GM18867 (cell line): ENCODE measurements around the gene DLGAP4.

ENCODE experiments used
- ATAC-seq: cut with Tn5 transposase; IDR thresholded peaks from one replicate; pipeline ENCODE4 v1.9.1; 2021; ENCODE audit warnings: mild to moderate bottlenecking, moderate library complexity; ENCODE audit not compliant: unreplicated experiment

Gene DLGAP4

GRCh38 chr20:36307412-36308325 lies 1.5 kb downstream of the DLGAP4 start:
- no peak for ATAC-seq

DNA sequence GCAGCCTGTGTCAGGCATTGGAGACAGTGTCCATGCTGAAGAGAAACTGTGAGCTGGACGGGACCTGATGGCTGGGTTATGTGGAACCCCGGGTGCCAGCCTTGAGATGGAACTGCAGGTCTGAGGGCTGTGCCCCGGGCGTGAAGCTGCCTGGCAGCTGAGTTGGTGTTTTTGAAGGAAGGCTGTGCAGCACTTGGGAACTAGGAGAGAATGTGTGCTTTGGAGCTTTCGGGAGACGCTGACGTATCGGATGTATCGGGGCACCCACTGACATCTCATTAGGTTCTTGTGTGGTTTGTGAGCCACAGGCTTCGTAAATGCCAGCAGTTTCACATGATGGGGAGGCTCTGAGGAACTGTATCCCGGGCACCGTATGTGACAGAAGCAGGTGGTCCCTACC lies 2.2 kb downstream of the DLGAP4 start:
- ATAC-seq = no peak

- ATAC-seq = no peak
Measured at GRCh38 chr20:36308986-36309385, 2.8 kb downstream of the DLGAP4 start.

- ATAC-seq = no peak
Measured at GRCh38 chr20:36309643-36310042, 3.5 kb downstream of the DLGAP4 start.

GRCh38 chr20:36310215-36310981 lies 4.3 kb downstream of the DLGAP4 start:
- ATAC-seq = no peak

- no peak for ATAC-seq
Measured at GRCh38 chr20:36311141-36311853, 5.2 kb downstream of the DLGAP4 start.

GRCh38 chr20:36311854-36312723 lies 6.0 kb downstream of the DLGAP4 start:
- ATAC-seq = no peak

GRCh38 chr20:36312724-36313441 lies 6.7 kb downstream of the DLGAP4 start:
- ATAC-seq = no peak

GRCh38 chr20:36313476-36313875 lies 7.3 kb downstream of the DLGAP4 start:
- no peak for ATAC-seq

GRCh38 chr20:36313926-36314325 lies 7.8 kb downstream of the DLGAP4 start:
- ATAC-seq = no peak

DNA sequence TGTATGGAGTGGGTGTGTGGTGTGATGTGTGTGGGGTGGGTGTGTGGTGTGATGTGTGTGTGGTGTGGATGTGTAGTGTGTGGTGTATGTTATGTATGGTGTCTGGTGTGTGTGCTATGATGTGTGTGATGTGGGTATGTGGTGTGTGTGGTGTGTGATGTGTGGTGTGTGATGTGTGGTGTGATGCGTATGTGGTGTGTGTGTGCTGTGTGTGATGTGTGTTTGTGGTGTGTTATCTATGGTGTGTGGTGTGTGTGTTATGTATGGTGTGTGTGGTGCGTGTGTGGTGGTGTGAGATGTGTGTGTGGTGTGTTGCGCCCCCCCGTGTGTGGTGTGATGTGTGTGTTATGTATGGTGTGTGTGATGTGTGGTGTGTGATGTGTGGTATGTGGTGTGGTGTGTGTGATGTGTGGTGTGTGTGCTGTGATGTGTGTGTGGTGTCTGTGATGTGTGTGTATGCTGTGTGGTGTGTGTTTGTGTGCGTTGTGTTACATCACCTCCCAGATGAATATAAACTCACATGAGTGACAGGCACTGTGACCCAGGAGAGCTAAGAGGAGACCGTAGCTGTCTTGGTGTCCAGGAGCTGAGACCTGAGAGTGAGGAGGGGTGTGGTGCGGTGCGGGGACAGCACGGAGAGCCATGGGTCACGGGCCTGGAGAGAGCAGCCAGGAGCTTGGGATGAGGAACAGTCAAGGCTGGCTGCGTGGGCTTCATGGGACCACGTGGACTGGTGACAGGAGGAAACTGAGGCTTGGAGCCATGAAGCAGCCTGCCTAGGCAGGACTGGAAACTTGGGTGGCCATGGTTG lies 8.8 kb downstream of the DLGAP4 start:
- no peak for ATAC-seq

- no peak for ATAC-seq
Measured at GRCh38 chr20:36315545-36316351, 9.6 kb downstream of the DLGAP4 start.

DNA sequence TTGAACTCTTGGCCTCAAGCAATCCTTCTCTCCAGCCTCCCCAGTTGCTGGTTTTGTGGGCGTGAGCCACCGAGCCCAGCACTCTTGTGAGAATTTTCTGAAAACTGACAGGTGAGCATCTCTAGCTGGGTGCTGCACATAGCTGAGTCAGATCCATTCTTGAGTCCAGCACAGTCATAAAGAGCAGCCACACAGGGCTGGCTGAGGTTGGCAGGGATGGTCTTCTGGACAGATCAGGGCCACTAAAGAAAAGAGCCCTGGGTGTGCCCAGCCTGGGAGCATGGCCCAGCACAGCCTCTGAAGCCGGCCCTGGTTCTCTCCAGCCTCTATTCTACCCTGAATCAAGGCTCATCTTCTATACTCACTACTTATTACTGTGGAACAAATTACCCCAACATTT lies 11.5 kb downstream of the DLGAP4 start:
- no peak for ATAC-seq

- ATAC-seq = no peak
Measured at GRCh38 chr20:36318166-36318565, 12.0 kb downstream of the DLGAP4 start.

DNA sequence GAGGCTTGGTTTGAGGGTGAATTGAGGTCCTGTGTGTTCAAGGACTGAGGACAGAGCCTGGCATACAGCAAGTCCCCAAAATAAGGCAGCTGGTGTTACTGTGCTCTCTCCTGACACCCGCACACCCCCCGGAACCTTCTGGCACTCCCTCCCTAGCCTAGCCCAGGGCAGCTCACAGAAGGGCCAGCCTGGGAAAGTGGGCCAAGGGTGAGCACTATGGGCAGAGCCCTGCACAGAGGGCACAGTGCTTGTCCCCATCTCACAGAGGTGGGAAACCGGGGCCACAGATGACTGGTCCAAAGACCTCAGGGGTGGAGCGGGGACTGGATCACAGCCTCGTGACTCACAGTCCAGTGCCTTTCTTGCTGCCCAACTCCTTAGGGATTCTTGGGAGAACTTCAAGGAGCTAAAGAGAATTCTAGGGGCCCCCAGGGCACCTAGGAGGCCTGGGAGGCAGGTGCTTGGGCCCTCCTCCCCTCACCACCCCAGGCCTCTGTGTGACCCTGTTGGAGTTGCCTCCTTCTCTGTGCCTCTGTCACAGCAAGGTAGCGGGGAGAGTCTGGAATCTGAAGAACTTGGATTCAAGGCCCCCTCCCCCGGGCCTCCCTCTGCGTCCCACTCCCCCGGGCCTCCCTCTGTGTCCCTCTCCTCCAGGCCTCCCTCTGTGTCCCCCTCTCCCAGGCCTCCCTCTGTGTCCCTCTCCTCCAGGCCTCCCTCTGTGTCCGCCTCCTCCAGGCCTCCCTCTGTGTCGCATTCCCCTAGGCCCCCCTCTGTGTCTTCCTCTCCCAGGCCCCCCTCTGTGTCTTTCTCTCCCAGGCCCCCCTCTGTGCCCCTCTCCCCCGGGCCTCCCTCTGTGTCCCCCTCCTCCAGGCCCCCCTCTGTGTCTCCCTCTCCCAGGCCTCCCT lies 13.5 kb downstream of the DLGAP4 start:
- no peak for ATAC-seq

DNA sequence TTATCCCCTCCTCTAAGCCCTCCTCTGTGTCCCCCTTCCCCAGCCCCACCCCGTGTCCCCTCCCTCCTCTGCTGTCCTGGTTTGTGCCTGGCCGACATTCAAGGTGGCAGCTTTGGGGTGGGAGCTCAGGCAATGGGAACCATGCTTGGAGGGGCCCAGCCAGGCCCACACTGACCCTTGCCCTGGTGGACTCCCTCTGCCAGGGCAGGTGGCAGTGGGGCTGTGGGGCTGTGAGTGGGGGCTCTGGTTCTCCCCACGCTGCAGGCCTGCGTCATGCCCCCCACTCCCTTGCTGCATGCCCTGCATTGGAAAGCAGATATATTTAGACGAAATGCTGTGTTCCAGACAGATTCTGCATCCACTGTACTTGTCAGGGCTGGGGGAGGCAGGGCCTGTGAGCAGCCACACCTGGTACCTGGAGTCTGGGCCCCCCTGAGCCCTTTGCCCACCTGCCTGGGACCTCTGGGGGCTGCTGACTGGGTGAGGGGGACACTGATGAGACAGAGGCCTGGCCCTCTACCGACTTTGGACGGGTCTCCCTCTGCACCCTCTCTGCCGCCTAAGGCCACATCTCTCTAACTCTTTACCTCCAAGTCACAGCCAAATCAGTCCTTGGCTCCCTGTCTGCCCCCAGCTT lies 14.2 kb downstream of the DLGAP4 start:
- ATAC-seq = no peak
